ENCODE measurements around the gene CFI. TPM values are rescaled to one million over a fixed set of nuclear protein-coding genes. Genes with fewer than 3 reads are reported as not detected.
"Not testable (repeated sequence)": the region's sequence is repeated elsewhere in the genome, so short reads cannot be mapped to it uniquely, and the experiment has no call there.

The CFI gene
- total RNA-seq, 1 donor from 2014 or later = not detected

DNA sequence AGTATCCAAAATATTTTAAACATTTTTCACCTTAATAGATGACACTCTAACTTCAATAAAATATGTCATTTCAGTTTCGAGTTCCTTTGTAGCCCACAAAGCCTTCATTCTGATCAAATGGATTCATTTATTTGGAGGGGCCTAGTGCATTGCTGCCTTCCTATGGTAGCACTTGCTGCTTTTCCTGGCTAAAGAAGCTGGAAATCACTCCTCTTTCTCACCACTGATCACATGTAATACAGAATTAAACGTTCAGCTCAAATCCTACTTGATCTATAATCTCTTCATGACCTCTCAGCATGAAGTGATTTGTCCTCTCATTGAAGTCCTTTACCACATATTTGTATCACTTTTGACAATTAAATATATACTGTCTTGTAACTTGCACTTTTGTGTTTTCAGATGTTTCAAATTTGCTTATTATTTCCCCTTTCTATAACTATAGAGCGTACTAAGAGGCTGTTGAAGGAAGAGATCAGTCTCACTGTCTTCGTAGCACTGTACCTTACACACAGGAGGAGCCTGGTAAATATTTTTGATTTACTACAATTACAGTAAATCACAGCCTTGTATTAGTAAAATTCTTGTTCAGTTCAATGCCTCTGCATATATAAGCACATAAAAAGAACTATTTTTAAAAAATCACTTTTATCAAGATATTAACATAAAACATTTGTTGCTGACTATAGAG, 555 bp downstream of the CFI start:
- Mint-ChIP-seq H3K27me3 (ENCODE audit: unreplicated experiment) (no peaks in the 10 kb centered on the region), H3K9me3 (ENCODE audit: unreplicated experiment) (peaks cover 2% of the 10 kb centered on the region), H3K27ac (ENCODE audit: unreplicated experiment) (no peak overlapping the region), H3K4me3 (ENCODE audit: unreplicated experiment) (no peak overlapping the region), H3K36me3 (ENCODE audit: unreplicated experiment) (no peaks in the 10 kb centered on the region), H3K4me1 (ENCODE audit: low read depth, unreplicated experiment) (no peaks in the 10 kb centered on the region)
- TF ChIP-seq, protein P1, sequence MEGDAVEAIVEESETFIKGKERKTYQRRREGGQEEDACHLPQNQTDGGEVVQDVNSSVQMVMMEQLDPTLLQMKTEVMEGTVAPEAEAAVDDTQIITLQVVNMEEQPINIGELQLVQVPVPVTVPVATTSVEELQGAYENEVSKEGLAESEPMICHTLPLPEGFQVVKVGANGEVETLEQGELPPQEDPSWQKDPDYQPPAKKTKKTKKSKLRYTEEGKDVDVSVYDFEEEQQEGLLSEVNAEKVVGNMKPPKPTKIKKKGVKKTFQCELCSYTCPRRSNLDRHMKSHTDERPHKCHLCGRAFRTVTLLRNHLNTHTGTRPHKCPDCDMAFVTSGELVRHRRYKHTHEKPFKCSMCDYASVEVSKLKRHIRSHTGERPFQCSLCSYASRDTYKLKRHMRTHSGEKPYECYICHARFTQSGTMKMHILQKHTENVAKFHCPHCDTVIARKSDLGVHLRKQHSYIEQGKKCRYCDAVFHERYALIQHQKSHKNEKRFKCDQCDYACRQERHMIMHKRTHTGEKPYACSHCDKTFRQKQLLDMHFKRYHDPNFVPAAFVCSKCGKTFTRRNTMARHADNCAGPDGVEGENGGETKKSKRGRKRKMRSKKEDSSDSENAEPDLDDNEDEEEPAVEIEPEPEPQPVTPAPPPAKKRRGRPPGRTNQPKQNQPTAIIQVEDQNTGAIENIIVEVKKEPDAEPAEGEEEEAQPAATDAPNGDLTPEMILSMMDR (IDR thresholded peaks at IDR 0.05; ENCODE audit: partially characterized antibody, unreplicated experiment) = no peak
- DNase-seq = no peak

DNA sequence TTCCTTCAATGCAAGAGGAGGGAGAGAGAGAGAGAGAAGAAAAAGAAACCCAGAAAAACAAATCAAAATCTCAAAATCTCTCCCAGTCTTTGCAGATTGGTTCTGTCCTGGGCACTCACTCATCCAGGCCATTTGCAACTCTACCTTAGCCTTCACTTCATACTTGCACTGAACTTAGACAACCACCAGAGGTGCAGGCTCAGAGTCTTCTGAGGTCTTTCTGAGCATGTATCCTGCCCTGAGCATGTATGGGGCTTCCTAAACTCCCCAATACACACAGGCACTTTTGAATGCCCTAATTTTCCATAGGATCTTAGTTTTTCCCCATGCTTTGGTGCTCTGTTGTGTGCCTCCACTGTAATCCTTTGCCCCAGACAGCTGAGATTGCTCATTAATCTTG, 2.9 kb downstream of the CFI start:
- no peaks in the 10 kb centered on the region for H3K27me3 Mint-ChIP-seq (ENCODE audit: unreplicated experiment)
- H3K4me1 Mint-ChIP-seq (ENCODE audit: low read depth, unreplicated experiment) = no peaks in the 10 kb centered on the region
- H3K9me3 Mint-ChIP-seq (ENCODE audit: unreplicated experiment) = peaks cover 7% of the 10 kb centered on the region
- H3K4me3 Mint-ChIP-seq (ENCODE audit: unreplicated experiment) = no peak overlapping the region
- no peak for DNase-seq
- TF ChIP-seq, protein P1 (IDR thresholded peaks at IDR 0.05; ENCODE audit: partially characterized antibody, unreplicated experiment) = no peak
- H3K36me3 Mint-ChIP-seq (ENCODE audit: unreplicated experiment) = peaks cover 5% of the 10 kb centered on the region
- no peak overlapping the region for H3K27ac Mint-ChIP-seq (ENCODE audit: unreplicated experiment)

DNA sequence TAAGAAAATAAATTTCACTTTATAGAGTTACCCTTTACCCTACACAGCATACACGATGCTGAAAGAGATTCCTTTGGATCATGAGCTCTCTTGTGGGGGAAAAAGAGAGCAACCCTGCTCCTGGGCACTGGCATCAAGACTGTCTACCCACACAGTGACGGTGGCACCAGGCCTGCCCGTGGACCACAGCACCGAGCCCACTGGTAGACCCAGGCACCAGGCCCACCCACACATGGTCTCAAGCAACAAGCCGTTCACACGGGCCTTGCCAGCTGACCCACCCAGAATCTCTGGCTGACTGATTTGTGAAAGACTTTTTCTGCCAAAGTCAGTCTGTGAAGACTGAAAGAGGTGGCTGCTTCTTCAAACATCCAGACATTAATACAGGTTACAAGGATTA, 6.7 kb downstream of the CFI start:
- TF ChIP-seq, protein P1 (IDR thresholded peaks at IDR 0.05; ENCODE audit: partially characterized antibody, unreplicated experiment) = no peak
- no peak for DNase-seq
- H3K36me3 Mint-ChIP-seq (ENCODE audit: unreplicated experiment) = peaks cover 5% of the 10 kb centered on the region
- no peaks in the 10 kb centered on the region for H3K27me3 Mint-ChIP-seq (ENCODE audit: unreplicated experiment)
- H3K4me1 Mint-ChIP-seq (ENCODE audit: low read depth, unreplicated experiment) = no peaks in the 10 kb centered on the region
- peaks cover 7% of the 10 kb centered on the region for H3K9me3 Mint-ChIP-seq (ENCODE audit: unreplicated experiment)
- H3K27ac Mint-ChIP-seq (ENCODE audit: unreplicated experiment) = no peak overlapping the region
- no peak overlapping the region for H3K4me3 Mint-ChIP-seq (ENCODE audit: unreplicated experiment)

DNA sequence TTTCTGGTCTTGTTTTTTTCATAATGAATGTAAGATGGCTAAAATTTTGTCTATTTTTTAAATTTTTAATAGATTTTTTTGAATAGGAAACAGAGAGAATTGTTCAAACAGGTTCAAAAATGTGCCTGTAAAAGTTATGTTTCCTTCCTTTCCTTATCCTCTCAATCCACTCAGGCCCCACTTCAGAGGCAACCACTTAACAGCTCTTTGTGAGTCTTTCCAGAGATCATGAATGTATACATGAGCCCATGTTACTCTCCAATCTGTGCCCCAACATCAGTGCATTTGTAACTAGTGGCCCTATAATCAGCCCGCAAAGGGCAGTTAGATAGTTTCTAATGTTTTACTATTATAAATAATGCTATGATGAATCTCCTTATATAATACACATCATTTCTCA, 14.0 kb downstream of the CFI start:
- no peak overlapping the region for H3K27ac Mint-ChIP-seq (ENCODE audit: unreplicated experiment)
- no peaks in the 10 kb centered on the region for H3K36me3 Mint-ChIP-seq (ENCODE audit: unreplicated experiment)
- H3K27me3 Mint-ChIP-seq (ENCODE audit: unreplicated experiment) = no peaks in the 10 kb centered on the region
- peaks cover 1% of the 10 kb centered on the region for H3K9me3 Mint-ChIP-seq (ENCODE audit: unreplicated experiment)
- H3K4me1 Mint-ChIP-seq (ENCODE audit: low read depth, unreplicated experiment) = no peaks in the 10 kb centered on the region
- H3K4me3 Mint-ChIP-seq (ENCODE audit: unreplicated experiment) = no peak overlapping the region
- DNase-seq = no peak
- TF ChIP-seq, protein P1 (IDR thresholded peaks at IDR 0.05; ENCODE audit: partially characterized antibody, unreplicated experiment) = no peak

DNA sequence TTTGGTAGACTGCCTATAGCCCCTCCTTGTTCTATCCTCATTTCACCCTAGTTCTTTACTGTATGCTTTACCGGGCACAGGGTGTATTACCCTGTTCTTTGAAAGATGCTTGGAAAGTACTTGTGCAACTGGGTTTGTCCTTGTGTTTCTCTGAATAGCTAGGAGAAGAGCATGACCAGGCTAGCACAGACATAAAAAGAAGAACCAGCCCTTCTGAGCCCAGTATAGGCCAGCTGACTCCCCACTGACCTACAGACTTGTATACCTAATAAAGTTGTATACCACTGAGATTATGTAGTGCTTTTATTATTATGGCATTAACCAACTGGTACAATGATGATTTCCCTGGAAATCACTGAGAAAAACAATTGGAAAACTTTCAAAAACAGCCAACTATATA, 15.0 kb downstream of the CFI start:
- TF ChIP-seq, protein P1 (IDR thresholded peaks at IDR 0.05; ENCODE audit: partially characterized antibody, unreplicated experiment) = no peak
- DNase-seq = no peak
- Mint-ChIP-seq H3K4me3 (ENCODE audit: unreplicated experiment) (no peak overlapping the region), H3K36me3 (ENCODE audit: unreplicated experiment) (no peaks in the 10 kb centered on the region), H3K9me3 (ENCODE audit: unreplicated experiment) (peaks cover 1% of the 10 kb centered on the region), H3K27me3 (ENCODE audit: unreplicated experiment) (no peaks in the 10 kb centered on the region), H3K4me1 (ENCODE audit: low read depth, unreplicated experiment) (no peaks in the 10 kb centered on the region), H3K27ac (ENCODE audit: unreplicated experiment) (no peak overlapping the region)

DNA sequence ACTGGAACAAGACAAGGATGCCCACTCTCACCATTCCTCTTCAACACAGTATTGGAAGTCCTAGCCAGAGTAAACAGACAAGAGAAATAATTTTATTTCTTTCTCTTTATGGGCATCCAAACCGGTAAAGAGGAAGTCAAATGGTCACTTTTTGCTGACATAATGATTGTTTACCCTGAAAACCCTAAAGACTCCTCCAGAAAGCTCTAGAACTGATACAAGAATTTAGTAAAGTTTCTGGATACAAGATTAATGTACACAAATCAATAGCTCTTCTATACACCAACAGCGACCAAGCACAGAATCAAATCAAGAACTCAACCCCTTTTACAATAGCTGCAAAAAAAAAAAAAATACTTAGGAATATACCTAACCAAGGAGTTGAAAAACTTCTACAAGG, 19.7 kb downstream of the CFI start:
- not testable (repeated sequence) for H3K36me3 Mint-ChIP-seq (ENCODE audit: unreplicated experiment); DNase-seq; H3K4me3 Mint-ChIP-seq (ENCODE audit: unreplicated experiment); H3K9me3 Mint-ChIP-seq (ENCODE audit: unreplicated experiment); H3K27ac Mint-ChIP-seq (ENCODE audit: unreplicated experiment); H3K4me1 Mint-ChIP-seq (ENCODE audit: low read depth, unreplicated experiment); H3K27me3 Mint-ChIP-seq (ENCODE audit: unreplicated experiment)
